Pancreas (tissue), 10 donors: ENCODE data around the gene ACOT7. TPM values are rescaled to one million over a fixed set of nuclear protein-coding genes. Genes with fewer than 3 reads are reported as not detected.
"Not testable (repeated sequence)": the region's sequence is repeated elsewhere in the genome, so short reads cannot be mapped to it uniquely, and the experiment has no call there.

ENCODE experiments used
- ATAC-seq, 4 donors: fragments of 200-7000 bp; cut with Tn5 transposase; one replicate each; pipeline versions ENCODE4 v1.8.0 to v1.9.1; 2020; ENCODE audit warnings: mild to moderate bottlenecking in 4 of 4, moderate library complexity in 4 of 4
- DNase-seq, 6 donors: peaks; one replicate each; pipeline ENCODE4 v3.0.0-alpha.2; 2020
- FAIRE-seq: peaks from 2 replicates; lab custom pipeline; 2012; peaks lifted over from hg19 to GRCh38; lab: Jason Lieb, UNC
- H3K27ac ChIP-seq, 4 donors: fragments of 200-600 bp; sonication (generic); 1 replicate in 3 of 4; 2 replicates in 1 of 4; pipeline versions ENCODE4 v1.5.0 to v1.8.0; 2020
- H3K27me3 ChIP-seq, 4 donors: fragments of 200-600 bp; one replicate each; pipeline ENCODE4 v1.8.0; 2021
- H3K36me3 ChIP-seq, 3 donors: fragments of 200-600 bp; sonication (generic) in 1 of 3; one replicate each; pipeline versions ENCODE4 v1.5.0 to v1.8.0; 2020 to 2021
- H3K4me1 ChIP-seq, 3 donors: fragments of 200-600 bp; one replicate each; pipeline ENCODE4 v1.8.0; 2021
- H3K4me3 ChIP-seq, 4 donors: fragments of 200-600 bp; sonication (generic) in 2 of 4; one replicate each; pipeline versions ENCODE4 v1.5.0 to v1.8.0; 2020 to 2021
- H3K9me3 ChIP-seq, 4 donors: fragments of 200-600 bp; one replicate each; pipeline ENCODE4 v1.8.0; 2021
- WGBS, 2 donors: extraction: QIAGEN DNeasy Blood & Tissue Kit; methylation state at CpG; one replicate each; pipeline ENCODE4 v1.1.7; 2013; 5-methylcytosine and 5-hydroxymethylcytosine counted together
- intact Hi-C, 3 donors: fragments of 100-400 bp; cut with DNase I; formaldehyde crosslinking; loops; one replicate each; pipeline versions ENCODE4 v1.11.1 to v1.14.2; 2022
- polyA plus RNA-seq, 2 donors: library from polyadenylated mRNA; stranded (reverse); fragments of 200-250 nt; gene quantifications; one replicate each; pipeline ENCODE4 v1.2.3, GENCODE V29; 2013
- total RNA-seq, 6 donors: library from RNA; stranded (reverse); fragmentation: NEBNext Ultra II Directional in 4 of 6; extraction: Animal tissue kit (Norgen Biotek cat#: 25700) in 4 of 6; gene quantifications; one replicate each; pipeline versions ENCODE4 v1.2.1 to v1.2.4, GENCODE V29; 2021 to 2023
- TF ChIP-seq, protein P1 (sequence below), 4 donors: fragments of 200-600 bp; sonication (generic) in 3 of 4; IDR thresholded peaks; one replicate each; pipeline versions ENCODE4 v1.5.0 to v1.8.0; 2021; ENCODE audit warnings: antibody characterized with exemption in 4 of 4
- donor health status: healthy with polysubstance abuse.
- donor health status: DM: no; HTN: no; CAD: no; lungs with moderate emphysema.
- donor health status: DM: no; HTN: no; CAD: no.
- donor health status: control.
- donor health status: control.
- donor health status: Bipolar disorder and iron deficiency.
- donor health status: DM: yes; HTN: yes; CAD: no.
- donor health status: DM: no; HTN: no; CAD: no.
- donor health status: DM: no; HTN: no; CAD: no.
- donor health status: DM: yes; HTN: yes; CAD: no.

The ACOT7 gene
- total and polyA plus RNA-seq, 8 donors: 3.1 to 7.6 (median 5.2) TPM

GRCh38 chr1:6428453-6428852 lies 34.9 kb upstream of the ACOT7 start:
- H3K27ac ChIP-seq, FAIRE-seq, H3K4me3 ChIP-seq, H3K36me3 ChIP-seq, DNase-seq, H3K9me3 ChIP-seq, H3K4me1 ChIP-seq, intact Hi-C loops, ATAC-seq: not testable (repeated sequence)
- WGBS, 2 donors: 75 to 87% methylated on average over 4 to 6 of the region's 6 CpGs
- peaks cover 0 to 17% (median 8%) of the 10 kb centered on the region in 4 donors for H3K27me3 ChIP-seq

DNA sequence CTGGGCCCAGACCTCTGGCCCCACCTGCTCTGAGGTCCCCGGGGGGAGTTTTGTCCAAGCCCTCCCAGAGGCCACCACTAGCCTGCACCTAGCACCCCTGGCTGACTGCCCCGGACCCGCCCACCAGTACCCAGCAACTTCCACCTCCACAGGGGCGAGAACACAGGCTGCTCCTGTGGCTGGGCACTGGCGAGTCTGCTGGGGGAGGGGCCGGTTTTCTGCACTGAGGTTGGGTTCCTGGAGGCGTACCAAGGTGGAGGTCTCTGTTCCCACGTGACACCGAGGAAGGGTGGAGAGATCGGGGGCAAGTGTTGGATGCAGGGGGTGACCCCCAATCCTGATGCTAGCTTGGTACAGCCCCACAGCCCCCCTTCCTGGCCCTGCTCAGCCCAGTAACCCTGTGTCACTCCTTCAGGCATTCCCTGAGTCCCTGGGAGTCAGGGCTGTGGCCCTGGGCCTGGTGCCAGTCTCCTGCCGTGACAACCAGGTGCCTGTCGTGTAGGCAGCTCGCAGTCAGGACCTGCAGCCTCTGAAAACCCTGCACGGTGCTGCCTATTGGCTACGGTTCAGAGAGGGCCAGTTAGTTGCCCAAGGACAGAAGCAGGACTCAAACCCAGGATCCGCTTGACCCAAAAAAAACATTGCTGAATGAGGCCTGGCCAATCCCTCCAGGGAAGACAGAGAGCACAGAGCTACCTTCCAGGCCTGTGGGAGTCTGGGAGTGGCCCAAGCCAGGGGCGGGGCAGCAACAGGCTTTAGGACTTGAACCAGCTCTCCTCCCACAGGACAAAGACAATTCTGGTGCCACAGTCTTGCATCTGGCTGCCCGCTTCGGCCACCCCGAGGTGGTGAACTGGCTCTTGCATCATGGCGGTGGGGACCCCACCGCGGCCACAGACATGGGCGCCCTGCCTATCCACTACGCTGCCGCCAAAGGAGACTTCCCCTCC lies 34.1 kb upstream of the ACOT7 start:
- 52 to 60% methylated on average over 26 of the region's 26 CpGs for WGBS, 2 donors
- H3K4me1 ChIP-seq: peaks cover 0 to 7% (median 7%) of the 10 kb centered on the region in 3 donors
- no peak for FAIRE-seq
- H3K9me3 ChIP-seq: no peaks in the 10 kb centered on the region
- H3K4me3 ChIP-seq: no peak overlapping the region
- H3K27ac ChIP-seq: no peak overlapping the region
- TF ChIP-seq, protein P1, sequence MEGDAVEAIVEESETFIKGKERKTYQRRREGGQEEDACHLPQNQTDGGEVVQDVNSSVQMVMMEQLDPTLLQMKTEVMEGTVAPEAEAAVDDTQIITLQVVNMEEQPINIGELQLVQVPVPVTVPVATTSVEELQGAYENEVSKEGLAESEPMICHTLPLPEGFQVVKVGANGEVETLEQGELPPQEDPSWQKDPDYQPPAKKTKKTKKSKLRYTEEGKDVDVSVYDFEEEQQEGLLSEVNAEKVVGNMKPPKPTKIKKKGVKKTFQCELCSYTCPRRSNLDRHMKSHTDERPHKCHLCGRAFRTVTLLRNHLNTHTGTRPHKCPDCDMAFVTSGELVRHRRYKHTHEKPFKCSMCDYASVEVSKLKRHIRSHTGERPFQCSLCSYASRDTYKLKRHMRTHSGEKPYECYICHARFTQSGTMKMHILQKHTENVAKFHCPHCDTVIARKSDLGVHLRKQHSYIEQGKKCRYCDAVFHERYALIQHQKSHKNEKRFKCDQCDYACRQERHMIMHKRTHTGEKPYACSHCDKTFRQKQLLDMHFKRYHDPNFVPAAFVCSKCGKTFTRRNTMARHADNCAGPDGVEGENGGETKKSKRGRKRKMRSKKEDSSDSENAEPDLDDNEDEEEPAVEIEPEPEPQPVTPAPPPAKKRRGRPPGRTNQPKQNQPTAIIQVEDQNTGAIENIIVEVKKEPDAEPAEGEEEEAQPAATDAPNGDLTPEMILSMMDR (IDR thresholded peaks at IDR 0.05): no peak
- ATAC-seq: peak; percentile 27 to 62 (median 50)
- H3K27me3 ChIP-seq: peaks cover 0 to 17% (median 8%) of the 10 kb centered on the region in 4 donors
- peak in 4 of 6 donors; percentile 50 to 82 (median 64) for DNase-seq
- intact Hi-C loops: no loop called here
- no peaks in the 10 kb centered on the region for H3K36me3 ChIP-seq

- no peaks in the 10 kb centered on the region for H3K9me3 ChIP-seq
- WGBS, 2 donors: 77 to 91% methylated on average over 10 of the region's 10 CpGs
- intact Hi-C loops: no loop called here
- no peak overlapping the region for H3K27ac ChIP-seq
- peaks cover 0 to 17% (median 8%) of the 10 kb centered on the region in 4 donors for H3K27me3 ChIP-seq
- no peak for ATAC-seq
- no peak for FAIRE-seq
- H3K4me1 ChIP-seq: peaks cover 0 to 7% (median 7%) of the 10 kb centered on the region in 3 donors
- no peaks in the 10 kb centered on the region for H3K36me3 ChIP-seq
- TF ChIP-seq, protein P1 (IDR thresholded peaks at IDR 0.05): no peak
- no peak overlapping the region for H3K4me3 ChIP-seq
- no peak for DNase-seq
Observed at GRCh38 chr1:6426972-6427350, 33.4 kb upstream of the ACOT7 start.

- no peak for FAIRE-seq
- ATAC-seq: no peak
- no peaks in the 10 kb centered on the region for H3K36me3 ChIP-seq
- TF ChIP-seq, protein P1 (IDR thresholded peaks at IDR 0.05): no peak
- WGBS, 2 donors: 70 to 78% methylated on average over 8 to 9 of the region's 9 CpGs
- intact Hi-C loops: no loop called here
- H3K4me1 ChIP-seq: peaks cover 0 to 7% (median 7%) of the 10 kb centered on the region in 3 donors
- no peak overlapping the region for H3K27ac ChIP-seq
- no peak overlapping the region for H3K4me3 ChIP-seq
- no peaks in the 10 kb centered on the region for H3K9me3 ChIP-seq
- DNase-seq: no peak
- H3K27me3 ChIP-seq: peaks cover 0 to 17% (median 8%) of the 10 kb centered on the region in 4 donors
Observed at GRCh38 chr1:6426277-6426971, 32.9 kb upstream of the ACOT7 start.

DNA sequence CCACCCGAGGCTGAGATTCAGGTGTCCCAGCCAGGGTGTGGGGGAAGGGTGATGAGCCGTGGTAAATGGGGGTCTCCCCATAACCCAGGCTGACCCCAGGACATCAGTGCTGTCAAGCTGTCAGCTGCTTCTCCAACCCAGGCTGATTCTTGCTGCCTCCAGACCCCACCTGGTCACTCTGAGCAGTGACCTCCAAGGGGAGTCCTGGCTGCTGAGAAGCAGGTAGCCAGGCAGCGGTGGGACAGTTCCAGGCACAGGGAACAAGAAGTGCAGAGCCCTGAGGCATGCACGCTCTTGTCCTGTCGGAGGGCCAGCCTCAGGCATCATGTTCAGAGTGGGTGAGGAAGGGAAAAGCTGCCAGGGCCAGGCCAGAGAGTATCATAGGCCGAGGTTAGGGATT lies 32.1 kb upstream of the ACOT7 start:
- Histone ChIP-seq H3K4me3 (no peak overlapping the region), H3K9me3 (no peaks in the 10 kb centered on the region), H3K27ac (no peak overlapping the region), H3K27me3 (peaks cover 0 to 17% (median 8%) of the 10 kb centered on the region in 4 donors), H3K36me3 (no peaks in the 10 kb centered on the region), H3K4me1 (peaks cover 0 to 7% (median 7%) of the 10 kb centered on the region in 3 donors)
- WGBS, 2 donors: 69 to 81% methylated on average over 6 of the region's 6 CpGs
- intact Hi-C loops: no loop called here
- TF ChIP-seq, protein P1 (IDR thresholded peaks at IDR 0.05): no peak
- DNase-seq (no peak), ATAC-seq (no peak), FAIRE-seq (no peak)
